HG03575 (cell line): ENCODE measurements around the gene SNX10.

Experiments
- ATAC-seq: cut with Tn5 transposase; IDR thresholded peaks from one replicate; pipeline ENCODE4 v1.9.1; 2021; ENCODE audit not compliant: unreplicated experiment, insufficient number of reproducible peaks, low FRiP score; ENCODE audit errors: extremely low read depth

SNX10 gene

DNA sequence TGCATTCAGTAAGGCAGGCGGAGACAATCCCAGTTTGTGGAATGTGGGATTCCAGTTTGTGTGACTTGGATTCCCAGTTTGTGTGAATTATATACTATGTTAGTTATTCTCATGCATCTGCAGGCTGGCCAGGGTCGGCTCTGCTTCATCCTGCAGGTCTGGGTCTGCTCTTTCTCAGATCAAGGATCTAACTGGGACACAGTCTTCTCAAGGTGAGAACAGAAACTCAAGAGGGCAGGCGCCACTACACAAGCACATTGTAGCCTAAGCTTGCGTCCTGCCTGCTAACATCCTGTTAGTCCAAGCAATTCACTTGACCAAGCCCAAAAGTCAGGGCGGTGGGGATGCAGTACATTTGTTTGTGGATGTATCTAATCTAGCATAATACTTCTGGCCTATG is 131.1 kb downstream of the SNX10 start:
- no peak for ATAC-seq

DNA sequence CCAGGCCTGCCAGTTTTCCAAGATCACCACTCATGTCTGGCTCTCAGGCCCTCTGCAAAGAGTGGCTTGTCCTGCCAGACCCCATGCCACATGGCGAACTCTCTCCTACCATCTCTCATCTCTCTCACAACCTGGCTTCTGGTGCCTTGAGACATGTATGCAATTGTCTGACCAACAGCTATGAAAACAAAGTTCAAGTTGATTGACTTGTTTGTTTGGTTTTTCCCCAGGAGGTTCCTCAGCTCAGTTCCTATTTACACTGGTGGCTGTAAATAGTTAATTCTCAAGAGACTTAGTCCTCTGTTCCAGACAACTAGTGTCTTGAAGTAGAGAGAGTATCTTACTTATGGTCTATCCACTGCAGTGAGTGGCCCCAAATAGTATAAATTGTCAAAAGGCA is 131.8 kb downstream of the SNX10 start:
- ATAC-seq, result no peak
